Prostate gland (tissue), 2 donors: Measurements from ENCODE around the gene FKBP6. TPM values are rescaled to one million over a fixed set of nuclear protein-coding genes. Genes with fewer than 3 reads are reported as not detected.

Experiments used
- DNase-seq: peaks from one replicate; pipeline ENCODE4 v3.0.0-alpha.2; 2019; ENCODE audit warnings: low spot score
- H3K27ac ChIP-seq, 2 donors: fragments of 200-600 bp; sonication (generic); 2 replicates each; pipeline ENCODE4 v1.5.1; 2017 to 2019
- H3K27me3 ChIP-seq: fragments of 200-600 bp; sonication (generic); replicated peaks from 2 replicates; pipeline ENCODE4 v1.5.1; 2019; ENCODE audit not compliant: insufficient read depth
- H3K36me3 ChIP-seq, 2 donors: fragments of 200-600 bp; sonication (generic); 1 replicate in 1 of 2; 2 replicates in 1 of 2; pipeline versions ENCODE4 v1.5.1 to v1.8.1; 2017 to 2019
- H3K4me1 ChIP-seq: fragments of 200-600 bp; sonication (generic); replicated peaks from 2 replicates; pipeline ENCODE4 v1.5.1; 2019
- H3K4me3 ChIP-seq, 2 donors: fragments of 200-600 bp; sonication (generic); 2 replicates each; pipeline ENCODE4 v1.5.1; 2017 to 2019
- H3K9me3 ChIP-seq: fragments of 200-600 bp; sonication (generic); 2 replicates; pipeline ENCODE4 v1.5.1; 2017
- POLR2A ChIP-seq: fragments of 450-650 bp; IDR thresholded peaks from one replicate; pipeline ENCODE4 v1.6.1; 2016; ENCODE audit warnings: antibody characterized with exemption, mild to moderate bottlenecking
- POLR2AphosphoS5 ChIP-seq: sonication (generic); formaldehyde crosslinking; IDR thresholded peaks from one replicate; pipeline ENCODE4 v1.6.1; 2017; ENCODE audit warnings: antibody characterized with exemption
- WGBS: methylation state at CpG from one replicate; pipeline ENCODE4 v1.1.5; 2018; 5-methylcytosine and 5-hydroxymethylcytosine counted together
- intact Hi-C: fragments of 100-400 bp; cut with DNase I; formaldehyde crosslinking; loops from one replicate; pipeline ENCODE4 v1.14.2; 2022
- total RNA-seq, 2 donors: library from RNA; depleted of rRNA; stranded (reverse); fragments of >200 nt; gene quantifications; one replicate each; pipeline ENCODE4 v1.1.0, GENCODE V29; 2016
- TF ChIP-seq, protein P1 (sequence below), 4 experiments: fragments of 200-600 bp in 2 of 4; fragments of 450-650 bp in 2 of 4; sonication (generic) in 2 of 4; IDR thresholded peaks; 1 replicate in 3 of 4; 2 replicates in 1 of 4; pipeline ENCODE4 v1.5.1; 2016 to 2019; ENCODE audit warnings: antibody characterized with exemption in 4 of 4, mild to moderate bottlenecking in 2 of 4, moderate library complexity in 2 of 4

The FKBP6 gene
- total RNA-seq, 2 donors from 2014 or later, result 16.5 TPM; not detected in 1

DNA sequence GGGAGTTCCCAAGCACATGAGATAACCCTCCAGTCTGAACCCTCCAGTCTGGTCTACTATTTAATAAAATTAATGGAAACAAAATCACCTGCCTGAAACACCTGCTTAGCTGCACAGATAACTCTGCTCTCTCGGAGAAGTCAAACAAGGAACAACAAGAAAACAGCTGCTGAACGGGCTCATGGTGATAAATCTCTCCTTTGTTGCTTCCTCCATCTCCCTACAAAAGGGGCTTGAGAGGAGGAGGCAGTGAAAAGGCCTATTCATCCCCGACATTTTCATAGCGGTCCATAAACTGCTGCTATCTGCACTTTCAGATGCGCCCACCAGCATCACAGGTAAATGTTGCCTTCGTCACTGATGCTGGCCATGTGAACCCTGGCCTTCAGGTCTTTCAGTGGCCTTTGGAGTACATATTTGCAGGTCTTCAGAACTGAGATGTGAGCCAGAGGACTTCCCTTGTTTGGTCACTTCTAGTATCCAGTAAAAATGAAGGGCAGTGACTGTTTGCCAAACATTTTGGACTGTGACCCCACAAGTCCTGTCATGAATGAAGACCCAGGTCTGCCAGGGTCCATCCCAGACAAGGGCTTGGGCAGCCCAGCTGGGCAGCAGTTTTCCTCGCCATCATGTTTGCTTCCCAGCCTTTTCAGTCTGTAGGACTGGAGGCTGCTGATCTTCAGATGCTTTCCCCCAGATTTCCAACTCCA is 15.9 kb downstream of the FKBP6 start:
- no peak overlapping the region for H3K4me3 ChIP-seq
- H3K4me1 ChIP-seq, result no peaks in the 10 kb centered on the region
- intact Hi-C loops, result loop anchor here (5.0 kb wide), 1 partner anchor 103 kb away; no protein-coding TSS in a partner anchor
- no peaks in the 10 kb centered on the region for H3K9me3 ChIP-seq
- TF ChIP-seq, protein P1, sequence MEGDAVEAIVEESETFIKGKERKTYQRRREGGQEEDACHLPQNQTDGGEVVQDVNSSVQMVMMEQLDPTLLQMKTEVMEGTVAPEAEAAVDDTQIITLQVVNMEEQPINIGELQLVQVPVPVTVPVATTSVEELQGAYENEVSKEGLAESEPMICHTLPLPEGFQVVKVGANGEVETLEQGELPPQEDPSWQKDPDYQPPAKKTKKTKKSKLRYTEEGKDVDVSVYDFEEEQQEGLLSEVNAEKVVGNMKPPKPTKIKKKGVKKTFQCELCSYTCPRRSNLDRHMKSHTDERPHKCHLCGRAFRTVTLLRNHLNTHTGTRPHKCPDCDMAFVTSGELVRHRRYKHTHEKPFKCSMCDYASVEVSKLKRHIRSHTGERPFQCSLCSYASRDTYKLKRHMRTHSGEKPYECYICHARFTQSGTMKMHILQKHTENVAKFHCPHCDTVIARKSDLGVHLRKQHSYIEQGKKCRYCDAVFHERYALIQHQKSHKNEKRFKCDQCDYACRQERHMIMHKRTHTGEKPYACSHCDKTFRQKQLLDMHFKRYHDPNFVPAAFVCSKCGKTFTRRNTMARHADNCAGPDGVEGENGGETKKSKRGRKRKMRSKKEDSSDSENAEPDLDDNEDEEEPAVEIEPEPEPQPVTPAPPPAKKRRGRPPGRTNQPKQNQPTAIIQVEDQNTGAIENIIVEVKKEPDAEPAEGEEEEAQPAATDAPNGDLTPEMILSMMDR (IDR thresholded peaks at IDR 0.05), result no peak
- TF ChIP-seq POLR2A (no peak), POLR2AphosphoS5 (no peak)
- WGBS, result 85% methylated on average over 7 of the region's 7 CpGs
- H3K27me3 ChIP-seq, result no peaks in the 10 kb centered on the region
- H3K27ac ChIP-seq, result no peak overlapping the region
- DNase-seq, result no peak
- no peaks in the 10 kb centered on the region for H3K36me3 ChIP-seq

DNA sequence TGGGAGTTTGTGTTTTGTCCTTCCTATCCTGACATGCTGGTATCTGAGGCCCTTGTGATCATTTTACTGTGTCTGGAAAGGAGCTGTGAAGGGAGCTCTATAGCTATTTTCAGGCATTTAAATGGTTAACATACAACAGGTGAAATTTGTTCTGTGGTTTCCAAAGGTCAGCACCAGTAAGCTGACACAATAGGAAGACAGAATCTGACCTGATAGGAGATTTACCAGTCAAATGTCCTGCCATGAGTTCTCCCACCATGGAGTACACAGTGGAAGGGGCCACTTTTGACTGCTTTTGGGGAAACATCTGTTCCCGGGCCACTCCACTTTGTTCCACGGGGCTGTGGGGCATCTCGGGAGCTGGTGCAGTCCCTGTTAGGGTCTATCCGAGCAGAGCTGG is 17.6 kb downstream of the FKBP6 start:
- H3K27me3 ChIP-seq, result no peaks in the 10 kb centered on the region
- no peaks in the 10 kb centered on the region for H3K36me3 ChIP-seq
- TF ChIP-seq, protein P1 (IDR thresholded peaks at IDR 0.05), result no peak
- no peak for TF ChIP-seq POLR2A
- no peak for TF ChIP-seq POLR2AphosphoS5
- intact Hi-C loops, result no loop called here
- no peaks in the 10 kb centered on the region for H3K9me3 ChIP-seq
- H3K4me3 ChIP-seq, result no peak overlapping the region
- 68% methylated on average over 4 of the region's 4 CpGs for WGBS
- DNase-seq, result no peak
- no peaks in the 10 kb centered on the region for H3K4me1 ChIP-seq
- H3K27ac ChIP-seq, result no peak overlapping the region

DNA sequence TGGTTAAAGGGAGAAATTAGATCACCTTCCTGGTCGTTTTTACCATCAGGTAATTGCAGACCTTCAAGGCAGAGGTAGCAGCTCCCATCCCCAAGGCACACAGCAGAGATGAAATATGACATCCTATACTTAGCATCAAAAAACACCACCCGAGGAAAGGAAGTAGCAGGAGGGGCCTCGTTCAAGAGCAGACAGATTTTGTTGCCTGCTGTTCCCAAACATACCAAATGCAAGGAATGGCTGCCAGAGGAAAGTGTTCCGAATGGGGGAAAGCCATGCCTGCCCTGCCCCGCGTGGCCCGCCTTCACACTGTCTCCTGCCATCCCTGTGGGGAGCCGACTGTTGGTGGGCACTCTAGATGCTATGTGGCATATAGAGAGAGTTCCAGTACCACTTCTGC is 18.0 kb downstream of the FKBP6 start:
- 60% methylated on average over 8 of the region's 8 CpGs for WGBS
- no peaks in the 10 kb centered on the region for H3K27me3 ChIP-seq
- H3K4me3 ChIP-seq, result no peak overlapping the region
- H3K27ac ChIP-seq, result no peak overlapping the region
- no peaks in the 10 kb centered on the region for H3K4me1 ChIP-seq
- TF ChIP-seq, protein P1 (IDR thresholded peaks at IDR 0.05), result no peak
- DNase-seq, result no peak
- intact Hi-C loops, result no loop called here
- H3K9me3 ChIP-seq, result no peaks in the 10 kb centered on the region
- H3K36me3 ChIP-seq, result no peaks in the 10 kb centered on the region

DNA sequence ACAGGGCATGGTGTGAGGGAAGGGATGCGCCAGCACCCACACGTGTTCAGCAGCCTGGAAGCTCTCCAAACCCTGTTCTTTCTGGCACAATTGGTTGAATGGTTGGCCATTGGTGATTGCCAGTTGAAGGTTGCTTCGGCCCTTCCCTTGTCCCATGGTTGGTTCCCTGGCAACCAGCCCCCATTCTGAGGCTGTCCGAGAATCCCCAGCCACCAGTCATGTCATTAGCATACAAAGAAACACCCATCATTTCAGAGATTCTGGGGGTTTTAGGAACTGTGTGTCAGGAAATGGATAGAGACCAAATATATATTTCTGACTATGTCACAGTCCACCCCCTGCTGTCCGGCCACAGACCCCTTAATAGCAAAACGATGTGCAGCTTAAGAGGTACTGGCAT is 21.8 kb downstream of the FKBP6 start:
- H3K4me1 ChIP-seq, result no peaks in the 10 kb centered on the region
- H3K27ac ChIP-seq, result no peak overlapping the region
- no peaks in the 10 kb centered on the region for H3K36me3 ChIP-seq
- TF ChIP-seq POLR2AphosphoS5 (no peak), POLR2A (no peak)
- TF ChIP-seq, protein P1 (IDR thresholded peaks at IDR 0.05), result no peak
- WGBS, result 80% methylated on average over 6 of the region's 6 CpGs
- no peak overlapping the region for H3K4me3 ChIP-seq
- H3K27me3 ChIP-seq, result no peaks in the 10 kb centered on the region
- no peak for DNase-seq
- no peaks in the 10 kb centered on the region for H3K9me3 ChIP-seq
- intact Hi-C loops, result no loop called here

DNA sequence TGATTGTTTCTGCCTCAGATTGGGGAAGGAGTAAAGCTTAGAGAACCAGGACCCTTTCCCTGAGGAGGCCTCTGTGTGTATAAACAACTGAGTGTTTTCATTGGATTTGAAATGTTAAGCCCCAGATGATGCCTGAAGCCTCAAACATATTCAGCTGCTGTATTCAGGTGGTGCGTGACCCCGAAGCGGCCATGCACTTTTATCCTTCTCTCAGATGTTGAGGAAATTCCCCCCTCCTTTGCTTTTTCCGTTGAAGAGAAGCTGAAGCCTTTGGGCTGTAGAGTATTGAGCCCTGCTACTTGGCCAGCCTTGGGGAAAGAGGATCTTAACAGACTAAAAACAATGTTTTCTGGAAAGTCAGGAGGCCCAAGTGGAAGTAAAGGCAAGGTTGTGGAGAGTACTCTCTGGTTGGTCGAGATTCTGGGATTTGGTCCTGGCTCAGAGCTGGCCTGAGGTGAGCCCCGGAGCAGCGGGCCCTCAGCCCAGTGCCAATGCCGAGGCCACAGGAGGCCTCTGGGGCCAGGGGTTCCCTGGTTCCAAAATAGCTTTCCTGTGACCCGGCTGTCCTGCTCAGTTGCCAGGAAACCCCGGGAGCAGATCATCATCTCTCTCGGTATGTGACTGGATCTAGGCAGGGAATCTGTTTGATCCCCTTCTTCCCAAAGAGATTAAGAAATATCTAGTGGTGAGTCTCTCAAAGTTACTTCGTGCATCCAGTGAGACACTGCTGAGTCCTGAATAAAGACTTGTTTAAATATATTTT is 22.5 kb downstream of the FKBP6 start:
- Histone ChIP-seq H3K9me3 (no peaks in the 10 kb centered on the region), H3K36me3 (no peaks in the 10 kb centered on the region), H3K4me3 (no peak overlapping the region), H3K27ac (no peak overlapping the region), H3K4me1 (no peaks in the 10 kb centered on the region), H3K27me3 (no peaks in the 10 kb centered on the region)
- WGBS, result 83% methylated on average over 12 of the region's 12 CpGs
- TF ChIP-seq, protein P1 (IDR thresholded peaks at IDR 0.05), result no peak
- TF ChIP-seq POLR2AphosphoS5 (no peak), POLR2A (no peak)
- no peak for DNase-seq
- intact Hi-C loops, result no loop called here
